ENCODE results near the gene OR10H4.
"Not testable (repeated sequence)": the region's sequence is repeated elsewhere in the genome, so short reads cannot be mapped to it uniquely, and the experiment has no call there.

Gene OR10H4

DNA sequence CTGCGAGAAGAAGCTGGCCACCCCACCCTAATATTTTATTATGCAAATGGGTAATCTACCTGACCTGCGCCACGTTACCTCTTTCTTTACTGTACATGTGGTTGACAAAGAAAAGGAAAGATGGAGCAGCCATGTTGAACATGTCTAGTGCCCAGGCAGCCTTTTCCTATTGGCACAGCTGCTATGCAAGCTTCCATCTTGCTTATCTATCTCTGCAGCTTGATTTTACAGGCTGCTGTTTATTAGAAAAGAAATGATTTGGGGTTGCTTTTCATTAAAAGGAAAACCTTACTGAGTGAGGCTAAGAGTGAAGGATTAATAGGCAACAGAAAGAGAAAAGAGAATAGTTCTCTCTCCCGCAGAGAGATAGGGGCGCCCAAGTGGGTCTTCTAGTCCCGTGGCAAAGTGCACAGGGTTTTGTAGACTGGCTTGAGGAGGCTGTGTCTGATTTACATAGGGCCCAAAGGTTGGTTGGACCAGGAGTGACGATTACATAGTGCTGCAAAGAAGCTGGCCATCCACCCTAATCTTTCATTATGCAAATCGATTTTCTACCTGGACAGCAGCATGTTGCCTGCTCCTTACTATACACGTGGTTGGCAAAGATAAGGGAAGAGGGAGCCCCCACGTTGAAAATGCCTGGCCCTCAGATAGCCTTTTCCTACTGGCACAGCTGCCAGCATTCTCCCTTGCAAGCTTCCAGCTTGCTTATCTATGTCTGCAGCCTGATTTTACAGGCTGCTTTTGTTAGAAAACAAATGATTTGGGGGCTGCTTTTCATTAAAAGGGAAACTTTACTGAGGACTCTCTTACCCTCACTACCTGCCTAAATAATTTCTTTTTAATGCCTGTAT, 28.3 kb downstream of the OR10H4 start:
- DNase-seq (ENCODE audit: insufficient read length, low spot score) (no peak), FAIRE-seq (no peak)
- TF ChIP-seq, protein P1, sequence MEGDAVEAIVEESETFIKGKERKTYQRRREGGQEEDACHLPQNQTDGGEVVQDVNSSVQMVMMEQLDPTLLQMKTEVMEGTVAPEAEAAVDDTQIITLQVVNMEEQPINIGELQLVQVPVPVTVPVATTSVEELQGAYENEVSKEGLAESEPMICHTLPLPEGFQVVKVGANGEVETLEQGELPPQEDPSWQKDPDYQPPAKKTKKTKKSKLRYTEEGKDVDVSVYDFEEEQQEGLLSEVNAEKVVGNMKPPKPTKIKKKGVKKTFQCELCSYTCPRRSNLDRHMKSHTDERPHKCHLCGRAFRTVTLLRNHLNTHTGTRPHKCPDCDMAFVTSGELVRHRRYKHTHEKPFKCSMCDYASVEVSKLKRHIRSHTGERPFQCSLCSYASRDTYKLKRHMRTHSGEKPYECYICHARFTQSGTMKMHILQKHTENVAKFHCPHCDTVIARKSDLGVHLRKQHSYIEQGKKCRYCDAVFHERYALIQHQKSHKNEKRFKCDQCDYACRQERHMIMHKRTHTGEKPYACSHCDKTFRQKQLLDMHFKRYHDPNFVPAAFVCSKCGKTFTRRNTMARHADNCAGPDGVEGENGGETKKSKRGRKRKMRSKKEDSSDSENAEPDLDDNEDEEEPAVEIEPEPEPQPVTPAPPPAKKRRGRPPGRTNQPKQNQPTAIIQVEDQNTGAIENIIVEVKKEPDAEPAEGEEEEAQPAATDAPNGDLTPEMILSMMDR (IDR thresholded peaks at IDR 0.05; ENCODE audit: insufficient read depth, missing control alignments): no peak

GRCh38 chr19:15977690-15978089, 28.9 kb downstream of the OR10H4 start:
- FAIRE-seq: no peak
- DNase-seq (ENCODE audit: insufficient read length, low spot score): no peak
- TF ChIP-seq, protein P1 (IDR thresholded peaks at IDR 0.05; ENCODE audit: insufficient read depth, missing control alignments): no peak

- FAIRE-seq: no peak
- TF ChIP-seq, protein P1 (IDR thresholded peaks at IDR 0.05; ENCODE audit: insufficient read depth, missing control alignments): no peak
- DNase-seq (ENCODE audit: insufficient read length, low spot score): no peak
Observed at GRCh38 chr19:15979293-15979692, 30.5 kb downstream of the OR10H4 start.

DNA sequence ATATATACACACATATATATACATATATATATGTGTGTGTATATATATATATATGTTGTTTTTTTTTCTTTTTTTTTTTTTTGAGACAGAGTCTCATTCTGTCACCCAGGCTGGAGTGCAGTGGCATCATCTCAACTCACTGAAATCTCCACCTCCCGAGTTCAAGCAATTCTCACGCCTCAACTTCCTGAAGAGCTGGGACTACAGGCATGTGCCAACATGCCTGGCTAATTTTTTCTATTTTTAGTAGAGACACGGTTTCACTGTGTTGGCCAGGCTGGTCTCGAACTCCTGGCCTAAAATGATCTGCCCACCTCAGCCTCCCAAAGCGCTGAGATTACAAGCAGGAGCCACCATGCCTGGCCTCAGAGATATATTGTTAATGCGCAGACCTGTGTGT, 37.0 kb downstream of the OR10H4 start:
- not testable (repeated sequence) for FAIRE-seq; DNase-seq (ENCODE audit: insufficient read length, low spot score)

- DNase-seq (ENCODE audit: insufficient read length, low spot score) (no peak), FAIRE-seq (no peak)
- TF ChIP-seq, protein P1 (IDR thresholded peaks at IDR 0.05; ENCODE audit: insufficient read depth, missing control alignments): no peak
Observed at GRCh38 chr19:15986701-15987100, 37.9 kb downstream of the OR10H4 start.

DNA sequence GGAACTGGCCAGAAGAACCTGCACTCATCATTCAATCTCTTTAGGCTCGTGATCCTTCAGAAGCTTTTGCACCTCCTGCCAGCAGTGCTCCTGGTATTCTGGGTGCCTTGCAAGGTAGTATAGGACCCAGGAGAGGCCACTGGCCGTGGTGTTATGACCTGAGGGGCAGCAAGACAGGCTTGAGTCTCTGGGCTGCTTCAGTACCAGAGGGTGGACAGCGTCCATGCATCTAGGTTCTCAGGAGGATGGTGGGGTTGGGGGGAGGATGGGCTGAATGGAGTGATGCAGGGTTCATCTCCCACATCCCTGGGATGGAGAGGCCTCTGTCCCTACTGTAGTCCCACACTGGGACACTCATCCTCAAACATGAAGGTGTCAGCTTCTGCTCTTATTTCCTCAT, 41.1 kb downstream of the OR10H4 start:
- FAIRE-seq (no peak), DNase-seq (ENCODE audit: insufficient read length, low spot score) (no peak)
- TF ChIP-seq, protein P1 (IDR thresholded peaks at IDR 0.05; ENCODE audit: insufficient read depth, missing control alignments): no peak

GRCh38 chr19:15991602-15992001, 42.8 kb downstream of the OR10H4 start:
- FAIRE-seq (no peak), DNase-seq (ENCODE audit: insufficient read length, low spot score) (no peak)
- TF ChIP-seq, protein P1 (IDR thresholded peaks at IDR 0.05; ENCODE audit: insufficient read depth, missing control alignments): no peak
